ENCODE measurements around the gene DHCR7.

- TF ChIP-seq CTCF (conservative IDR thresholded peaks at IDR 0.05 in 1 of 2, IDR thresholded peaks at IDR 0.05 in 1 of 2; ENCODE audit: low read depth in 1 of 2, low read length in 2 of 2) (no peak), EZH2 (IDR thresholded peaks at IDR 0.05; ENCODE audit: low read length, missing control alignments) (no peak)
Measured at GRCh38 chr11:71397961-71398360, 50.2 kb downstream of the DHCR7 start.

All from fibroblast of lung (primary cell).